NCI-H748 treated with DMSO at 0.1 percent for 48 hours (cell line): ENCODE measurements around the gene KIRREL3.
A peak's percentile ranks its signal among the peaks of the same experiment; 100 is the strongest.

ENCODE experiments used
- DNase-seq: peaks from one replicate; lab custom pipeline; 2025; lab: John Stamatoyannopoulos, UW

KIRREL3 gene

DNA sequence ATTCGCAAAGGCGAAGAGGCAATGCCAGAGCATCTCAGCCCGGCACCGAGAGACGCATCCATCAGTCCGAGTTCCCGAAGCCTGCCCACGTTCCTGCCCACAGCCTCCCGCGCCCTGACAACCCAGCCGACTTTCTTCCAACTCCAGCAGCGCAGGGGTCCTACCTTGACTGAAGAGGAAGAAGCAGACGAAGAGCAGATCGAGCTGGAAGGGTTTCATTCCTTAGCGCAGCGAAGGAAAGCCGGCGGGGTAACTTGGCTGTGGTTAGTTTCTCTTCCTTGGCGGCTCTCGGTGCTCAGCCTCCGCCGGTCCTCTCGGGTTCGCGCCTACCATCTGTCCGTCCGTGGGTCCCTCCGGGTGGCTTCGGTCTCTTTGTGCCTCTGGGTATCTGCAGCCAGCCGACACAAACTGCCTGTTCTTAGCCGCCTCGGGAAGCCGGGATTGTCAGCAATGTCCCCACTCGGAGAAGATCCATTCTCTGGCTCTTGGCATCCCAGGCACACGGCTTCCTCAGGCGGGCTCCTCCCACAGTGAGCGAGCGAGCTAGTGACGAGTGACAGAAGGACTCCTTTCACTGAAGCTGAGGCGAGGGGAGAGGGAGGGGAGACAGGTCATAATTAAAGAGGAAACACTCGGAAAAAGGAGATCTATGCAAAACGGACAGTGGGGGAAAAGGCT, at the start of gene KIRREL3:
TSS of gene KIRREL3 (minus strand) at position 480 of the 678 bp plus-strand sequence.
- DNase-seq, result peak; percentile 22

DNA sequence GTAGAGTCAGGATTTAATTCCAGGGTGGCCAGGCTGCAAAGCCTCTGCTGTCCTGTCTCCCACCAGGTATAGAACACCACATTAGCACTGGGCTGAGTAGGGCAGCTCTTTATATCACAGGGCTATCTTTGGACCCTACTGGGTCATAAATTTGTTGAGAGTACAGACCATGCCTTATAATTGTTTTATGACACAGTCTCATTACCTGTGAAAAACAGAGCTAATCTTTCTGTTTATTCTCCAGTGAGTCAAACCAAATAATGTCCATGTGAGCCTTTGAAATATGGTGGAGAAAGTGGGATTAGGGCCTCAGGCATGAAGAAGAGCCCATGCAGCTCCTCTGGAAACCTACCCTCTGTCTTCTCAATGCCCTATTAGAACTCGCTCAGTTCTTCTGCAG, 49.6 kb upstream of the KIRREL3 start:
- DNase-seq, result no peak

DNA sequence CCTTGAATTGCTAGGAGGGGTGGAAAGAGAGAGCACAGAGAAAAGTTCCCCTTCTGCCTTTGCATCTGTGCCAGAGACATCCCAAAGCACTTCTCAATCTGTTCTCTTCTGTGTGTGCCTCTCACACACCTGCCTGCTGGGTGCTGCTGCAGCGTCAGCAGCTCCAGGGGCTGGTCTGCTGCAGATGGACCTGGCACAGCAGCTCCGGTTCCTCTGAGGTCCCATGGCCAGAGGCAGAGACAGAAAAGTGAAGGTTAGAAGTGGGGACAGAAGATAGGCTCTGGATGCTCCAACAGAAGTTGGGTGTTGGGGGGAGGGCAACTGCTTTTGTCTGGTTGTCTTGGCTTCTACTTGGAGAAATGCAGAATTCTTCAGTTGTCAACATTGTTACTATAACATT, 48.9 kb upstream of the KIRREL3 start:
- DNase-seq, result no peak

DNA sequence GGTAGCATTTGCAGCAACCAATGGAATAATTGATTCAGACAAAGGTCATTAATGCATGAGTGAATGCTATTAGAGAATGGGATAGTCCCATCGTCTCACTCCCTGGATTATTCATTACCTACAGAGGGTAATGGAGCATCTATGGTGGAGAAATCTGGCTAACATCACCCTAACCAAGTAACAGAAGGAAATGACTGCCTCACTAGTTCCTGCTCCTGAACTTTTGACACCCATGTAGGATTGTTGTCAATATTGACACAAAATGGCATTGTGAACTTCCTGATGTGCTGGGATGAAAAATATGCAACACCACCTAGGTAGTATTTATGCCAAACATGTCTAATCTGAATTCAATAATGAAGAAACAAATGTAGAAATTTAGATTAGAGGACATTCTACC, 44.0 kb upstream of the KIRREL3 start:
- no peak for DNase-seq

DNA sequence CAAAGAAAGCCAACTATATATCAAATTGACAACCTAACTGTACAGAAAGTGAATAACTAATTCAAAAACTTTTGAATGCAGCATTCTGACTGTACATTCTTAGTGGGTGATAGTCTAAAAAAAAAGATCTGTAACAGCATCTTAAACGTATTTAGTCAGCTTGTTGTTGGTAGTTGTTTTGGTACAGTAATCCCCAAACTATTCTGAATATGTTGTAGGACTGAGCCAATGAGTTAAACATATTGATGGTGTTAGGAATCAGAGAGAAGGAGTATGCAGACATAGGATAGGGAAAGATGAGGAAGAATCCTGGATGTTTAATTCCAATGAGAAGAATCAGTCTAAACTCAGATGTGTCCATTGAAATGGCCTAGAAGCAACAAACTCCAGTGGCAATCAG, 41.9 kb upstream of the KIRREL3 start:
- DNase-seq, result no peak

DNA sequence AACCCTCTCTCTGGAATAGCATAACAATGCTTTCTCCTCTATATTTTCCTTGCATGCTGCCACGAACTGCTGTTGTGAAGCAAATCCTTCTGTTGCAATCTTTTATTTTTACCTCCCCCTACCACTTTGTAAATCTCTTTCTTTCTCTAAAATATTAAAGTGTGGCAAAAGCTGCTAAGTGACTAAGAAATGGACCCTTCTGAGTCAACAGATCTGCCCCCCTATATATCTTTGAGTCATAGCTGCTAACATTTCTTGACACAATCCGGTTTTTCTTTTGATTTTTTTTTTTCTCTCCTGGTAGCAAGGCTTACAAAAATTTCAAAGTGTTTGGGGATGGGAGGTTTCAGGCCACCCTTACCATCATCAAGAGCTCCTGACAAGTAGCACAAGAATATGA, 39.0 kb upstream of the KIRREL3 start:
- no peak for DNase-seq

DNA sequence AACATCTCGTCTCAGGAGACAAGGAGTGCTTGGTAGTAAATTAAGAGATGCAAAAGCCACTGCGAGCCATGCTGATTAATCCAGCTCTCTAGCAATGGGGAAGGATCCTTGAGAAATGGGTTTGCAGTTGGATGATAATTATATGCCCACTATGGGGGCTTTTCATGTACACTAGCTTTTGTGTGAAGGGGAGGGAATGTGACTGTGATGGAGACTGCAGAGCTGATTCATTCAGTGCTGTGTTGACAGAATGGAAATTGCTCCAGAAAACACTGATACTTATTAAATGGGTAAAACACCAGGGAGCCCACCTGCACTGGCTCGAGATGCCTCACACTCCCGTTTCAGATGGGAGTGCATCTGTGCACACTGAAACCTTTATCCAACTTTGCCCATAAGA, 37.0 kb upstream of the KIRREL3 start:
- peak; percentile 65 for DNase-seq

DNA sequence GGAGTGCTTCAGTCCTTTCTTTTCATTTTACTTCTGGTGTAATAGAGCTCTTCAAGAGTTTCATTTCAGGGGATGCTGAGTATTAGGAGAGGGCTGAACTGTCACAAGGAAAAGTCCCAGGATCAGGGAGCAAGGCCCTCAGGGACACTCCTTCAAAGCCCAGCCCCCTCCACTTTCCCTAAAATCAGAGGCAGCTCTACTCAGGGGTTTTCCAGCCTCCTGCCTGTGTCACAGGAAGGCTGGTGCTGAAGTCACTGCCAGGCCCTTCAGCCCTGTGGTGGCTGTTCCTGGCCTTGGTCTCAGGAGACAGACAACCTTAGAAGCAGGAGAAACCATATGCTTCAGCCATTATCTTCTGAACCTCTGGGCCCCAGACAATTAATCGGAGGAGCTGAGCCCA, 36.4 kb upstream of the KIRREL3 start:
- no peak for DNase-seq

DNA sequence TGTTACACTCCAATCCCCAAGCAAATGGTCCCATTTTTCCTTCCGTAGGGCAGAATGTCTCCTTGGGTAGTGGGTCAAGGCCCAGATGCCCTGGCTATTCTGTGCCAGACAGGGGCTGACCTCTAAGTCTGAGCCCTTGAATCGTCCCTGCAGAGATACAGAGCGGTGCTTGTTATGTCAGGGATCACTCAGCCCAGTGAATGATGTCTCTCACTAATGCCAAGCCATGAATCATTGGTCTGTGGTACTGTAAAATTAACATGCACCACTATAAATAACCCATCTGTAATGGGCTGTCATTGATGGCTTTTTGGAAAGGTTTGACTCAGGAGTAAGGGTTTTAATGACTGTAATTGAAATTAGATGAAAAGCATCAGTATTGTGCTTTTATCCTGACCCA, 35.3 kb upstream of the KIRREL3 start:
- no peak for DNase-seq

DNA sequence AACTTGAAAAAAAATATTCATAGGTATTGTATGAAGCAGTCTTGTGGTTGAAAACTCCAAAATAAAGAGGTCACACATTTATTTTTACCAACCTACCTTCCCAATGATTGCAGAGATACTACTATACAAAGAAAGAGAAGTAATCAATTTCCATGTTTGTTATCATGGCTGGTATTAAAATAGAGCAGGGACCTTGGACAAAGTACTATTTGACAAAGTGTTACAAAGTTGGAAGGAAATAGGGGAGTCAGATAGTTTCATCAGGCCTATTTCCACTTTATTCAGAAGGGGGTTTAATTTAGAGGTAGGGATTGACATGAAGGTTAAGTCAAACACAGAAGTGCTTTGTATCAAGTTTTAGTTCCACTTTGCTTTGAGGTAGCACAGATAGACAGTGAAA, 34.4 kb upstream of the KIRREL3 start:
- no peak for DNase-seq

DNA sequence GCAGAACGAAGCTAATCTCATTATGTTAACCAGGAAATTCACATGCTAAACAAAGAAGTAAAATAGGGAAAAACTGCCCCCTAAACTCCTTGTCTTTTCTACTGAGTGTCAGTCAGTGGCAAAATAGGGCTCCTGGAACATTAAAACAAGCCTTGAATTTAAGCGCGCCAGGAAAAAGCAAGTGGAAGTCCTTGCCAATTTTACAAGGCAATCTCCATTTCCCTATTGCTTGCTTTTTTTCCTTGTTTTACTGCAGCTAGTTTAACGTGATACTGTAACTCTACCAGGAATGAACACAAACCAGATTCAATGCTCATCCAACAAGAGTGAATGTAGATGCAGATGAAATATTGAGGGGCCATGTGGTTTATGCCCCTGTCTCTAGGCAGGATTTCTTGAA, 28.1 kb upstream of the KIRREL3 start:
- DNase-seq, result no peak

DNA sequence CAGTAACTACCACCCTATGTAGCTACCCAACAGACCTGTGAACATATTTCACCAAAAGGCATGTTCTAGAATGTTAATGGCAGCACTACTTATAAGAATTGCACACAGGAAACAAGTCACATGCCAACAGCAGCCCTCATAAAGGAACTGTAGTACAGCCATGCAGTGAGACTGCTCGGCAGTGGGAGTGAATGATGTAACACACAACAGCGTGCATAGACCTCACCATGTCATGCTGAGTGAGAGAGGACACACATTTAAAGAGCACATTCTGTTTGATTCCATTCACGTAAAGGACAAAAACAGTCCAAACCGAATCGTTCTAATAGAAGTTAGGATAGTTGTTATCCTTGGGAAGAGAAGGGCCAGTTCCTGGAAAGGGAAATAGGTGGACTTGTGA, 27.2 kb upstream of the KIRREL3 start:
- peak; percentile 35 for DNase-seq

DNA sequence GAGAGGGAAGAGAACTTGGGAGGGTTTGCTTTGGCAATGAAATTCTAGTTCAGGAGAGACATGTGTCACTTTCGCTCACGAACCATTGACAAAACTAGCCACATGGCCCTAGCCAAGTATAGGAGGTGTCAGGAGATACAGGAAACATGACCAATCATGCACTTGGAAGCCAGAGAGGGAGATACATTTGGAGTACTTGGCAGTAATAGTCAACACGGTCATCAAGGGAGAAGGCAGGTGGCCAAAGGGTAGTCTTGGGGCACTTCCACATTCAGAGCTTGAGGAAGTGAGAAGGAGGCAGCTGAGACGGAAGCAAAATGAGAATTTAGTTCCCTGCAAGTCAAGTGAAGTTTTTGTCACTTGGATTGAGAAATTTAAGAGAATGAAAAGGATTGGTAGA, 26.4 kb upstream of the KIRREL3 start:
- DNase-seq, result no peak

DNA sequence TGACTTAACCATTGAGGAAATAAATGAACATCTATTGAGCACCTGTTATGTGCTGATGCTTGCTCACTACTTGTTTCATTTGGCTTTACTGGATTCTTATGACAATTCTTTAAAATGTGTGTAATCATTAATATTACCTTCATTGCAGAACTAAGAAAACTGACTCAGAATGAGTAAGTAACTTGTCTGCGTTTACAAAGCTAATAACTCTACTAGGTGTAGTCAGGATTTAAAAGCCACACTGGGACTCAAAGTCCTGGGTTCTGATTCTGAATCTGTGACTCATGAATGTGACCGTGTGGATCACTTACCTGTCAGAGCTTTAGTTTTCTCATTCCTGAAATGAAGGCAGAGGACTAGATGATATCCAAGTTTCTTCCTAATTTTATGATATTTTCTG, 23.4 kb upstream of the KIRREL3 start:
- no peak for DNase-seq

DNA sequence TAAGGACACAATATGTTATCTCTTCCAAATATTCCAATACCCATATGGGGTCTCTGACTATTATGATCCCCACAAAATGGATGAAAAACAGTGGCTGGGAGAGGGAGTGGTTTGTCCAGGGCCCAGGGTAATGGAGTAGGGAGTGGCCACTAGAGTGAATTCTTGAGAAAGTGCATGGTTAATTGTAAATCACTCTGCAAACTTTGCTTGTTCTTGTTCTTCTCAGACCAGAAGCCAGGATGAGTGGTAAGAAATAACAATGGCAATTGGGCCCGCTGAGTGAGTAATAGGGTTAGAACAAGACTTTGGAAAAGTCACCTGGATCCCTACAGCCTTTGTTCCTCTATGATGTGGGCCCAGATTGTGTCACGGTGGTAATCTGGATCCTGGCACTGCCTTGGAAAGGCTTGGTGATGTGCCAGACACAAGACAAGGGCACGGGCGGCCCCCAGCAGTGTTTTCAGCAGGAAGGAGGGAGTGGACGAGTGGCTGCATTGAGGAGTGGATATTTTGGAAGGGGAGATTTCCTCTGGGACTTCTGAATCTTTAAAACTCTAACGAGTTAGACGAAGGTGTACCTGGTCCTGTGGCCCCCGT, 18.2 kb upstream of the KIRREL3 start:
- DNase-seq, result no peak

DNA sequence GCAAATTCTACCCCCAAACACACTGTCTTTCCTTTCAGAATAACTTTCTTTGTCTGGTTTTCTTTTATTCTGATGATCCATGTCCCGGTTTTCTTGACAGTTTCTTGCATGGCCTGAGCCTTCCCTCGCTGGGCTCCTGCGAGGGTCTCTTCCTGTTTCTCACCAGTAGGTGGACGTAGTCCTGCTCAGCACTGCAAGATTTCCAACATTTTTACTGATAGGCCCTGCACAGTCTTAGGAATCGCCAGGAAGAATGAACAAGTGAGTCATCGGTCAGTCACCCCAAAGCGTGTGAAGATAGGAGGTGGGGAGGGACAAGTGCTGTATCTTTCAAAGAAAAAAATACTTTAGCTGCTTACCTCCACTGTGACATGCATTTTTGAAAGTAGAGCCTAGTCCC, 16.9 kb upstream of the KIRREL3 start:
- DNase-seq, result no peak

DNA sequence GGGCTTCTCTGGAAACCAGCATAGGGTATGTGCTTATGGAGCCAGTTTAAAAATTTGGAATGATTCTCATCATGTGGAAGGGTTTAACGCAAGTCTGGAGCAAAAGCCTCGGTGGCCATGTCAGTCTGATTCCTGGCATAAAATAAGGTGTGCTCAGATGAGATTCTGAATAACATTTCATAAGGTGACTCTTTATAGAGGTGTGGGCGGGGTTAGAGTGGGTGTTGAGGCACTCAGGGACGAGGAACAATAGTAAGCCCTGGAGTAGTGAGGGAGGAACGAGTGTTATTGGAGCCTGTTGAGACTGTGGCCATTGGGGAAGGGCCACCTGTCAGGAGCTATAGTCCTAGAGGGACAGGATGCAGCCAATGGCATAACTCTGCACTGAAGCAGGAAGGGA, 13.0 kb upstream of the KIRREL3 start:
- no peak for DNase-seq

DNA sequence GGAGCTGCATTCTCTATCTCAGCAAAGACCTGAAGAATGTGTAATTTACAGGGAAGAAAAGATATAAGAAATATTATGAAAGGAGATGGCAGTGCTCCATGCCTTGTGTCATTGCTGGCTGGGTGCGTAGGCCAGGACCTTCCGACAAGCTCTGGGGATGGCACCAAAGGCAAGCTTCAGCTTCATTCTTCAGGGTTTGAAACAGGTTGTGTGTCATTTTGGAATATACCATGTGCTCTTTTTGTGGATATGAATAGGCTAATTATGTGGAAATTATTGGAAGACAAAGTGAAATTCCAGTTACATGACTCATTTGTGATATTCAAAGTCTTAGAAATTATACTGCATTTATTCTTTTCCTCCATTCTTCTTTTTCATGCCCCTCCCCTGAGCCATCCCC, 5.7 kb upstream of the KIRREL3 start:
- DNase-seq, result no peak

DNA sequence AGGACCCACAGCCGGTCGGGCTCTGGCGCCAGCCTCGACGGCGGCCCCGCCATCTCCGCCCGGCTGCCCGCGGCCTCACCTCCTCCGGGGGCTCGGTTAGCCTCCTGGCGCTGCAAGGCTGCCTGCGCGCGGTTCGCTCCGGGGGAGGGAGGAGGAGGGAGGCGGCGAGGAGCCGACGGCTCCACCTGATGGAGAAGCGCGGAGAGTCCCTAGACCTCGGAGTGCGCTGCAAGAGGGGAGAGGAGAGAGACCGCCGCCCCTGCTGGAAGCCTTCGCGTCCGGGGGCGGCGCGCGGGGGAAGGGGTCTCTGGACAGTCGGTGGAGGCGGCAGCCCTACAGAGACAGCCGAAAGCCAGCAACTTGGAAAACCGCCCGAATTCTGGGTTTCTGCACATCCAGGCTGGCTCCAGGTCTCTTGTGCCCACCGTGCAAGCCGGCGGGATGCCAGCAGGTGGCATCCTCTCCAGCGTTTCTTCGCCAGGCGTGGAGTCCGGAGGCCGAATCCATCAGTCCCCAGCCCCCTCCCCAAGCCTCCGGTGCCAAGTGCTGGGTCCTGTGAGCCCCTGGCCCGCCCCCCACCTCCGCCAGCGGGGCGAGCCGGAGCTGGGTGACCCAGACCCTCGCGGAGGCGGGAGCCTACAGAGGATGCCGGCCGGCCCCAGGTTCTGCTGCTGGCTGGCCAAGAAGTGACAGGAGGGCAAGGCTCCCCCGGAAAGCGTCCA, 2.9 kb upstream of the KIRREL3 start:
- DNase-seq, result peak; percentile 52

DNA sequence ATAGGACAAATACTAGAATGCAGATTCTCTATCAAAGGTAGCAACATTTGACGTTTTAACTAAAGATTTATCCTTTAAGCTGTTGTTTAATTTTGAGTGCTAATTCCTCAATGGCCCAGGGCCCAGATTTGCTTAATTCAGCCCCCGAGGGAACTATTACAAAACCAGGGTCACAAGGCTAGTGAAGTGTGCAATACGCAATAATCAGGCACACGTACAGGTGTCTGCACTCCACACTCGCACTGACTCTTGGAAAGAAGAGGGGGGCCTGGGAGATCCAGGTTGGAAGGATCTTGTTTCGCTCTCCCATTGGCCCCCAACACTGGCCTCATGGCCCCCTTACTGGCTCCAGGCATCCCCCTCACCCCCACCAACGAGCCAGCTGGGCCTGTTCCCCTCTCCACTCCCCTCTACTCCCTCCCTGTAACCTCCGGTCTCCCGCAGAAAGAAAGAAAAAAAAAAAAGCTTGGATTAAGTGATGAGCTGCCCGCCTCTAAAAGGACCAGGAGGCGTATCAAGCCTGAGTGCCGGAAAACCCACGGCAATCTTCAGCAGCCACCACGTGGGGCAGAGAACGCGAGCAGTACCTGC, 2.2 kb upstream of the KIRREL3 start:
- DNase-seq, result no peak

DNA sequence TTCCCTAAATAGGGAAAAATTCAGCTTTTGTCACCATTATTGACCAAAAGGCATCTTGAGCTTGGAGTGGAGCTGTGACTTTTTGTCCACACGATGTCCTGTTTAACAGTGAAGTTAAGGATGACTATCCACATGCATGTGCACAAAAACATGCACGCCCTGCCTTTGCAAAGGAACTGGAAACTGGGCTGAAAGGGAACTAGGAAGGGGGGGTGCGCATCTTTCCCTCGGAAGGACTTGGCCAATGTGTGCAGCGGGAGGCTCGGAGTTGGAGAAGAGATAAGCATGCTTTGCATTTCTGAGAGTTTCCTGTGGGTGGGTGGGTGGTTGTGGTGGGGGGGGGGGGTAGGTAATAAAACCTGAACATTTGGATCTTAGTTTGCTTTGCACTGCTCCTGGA, 411 bp upstream of the KIRREL3 start:
- no peak for DNase-seq

DNA sequence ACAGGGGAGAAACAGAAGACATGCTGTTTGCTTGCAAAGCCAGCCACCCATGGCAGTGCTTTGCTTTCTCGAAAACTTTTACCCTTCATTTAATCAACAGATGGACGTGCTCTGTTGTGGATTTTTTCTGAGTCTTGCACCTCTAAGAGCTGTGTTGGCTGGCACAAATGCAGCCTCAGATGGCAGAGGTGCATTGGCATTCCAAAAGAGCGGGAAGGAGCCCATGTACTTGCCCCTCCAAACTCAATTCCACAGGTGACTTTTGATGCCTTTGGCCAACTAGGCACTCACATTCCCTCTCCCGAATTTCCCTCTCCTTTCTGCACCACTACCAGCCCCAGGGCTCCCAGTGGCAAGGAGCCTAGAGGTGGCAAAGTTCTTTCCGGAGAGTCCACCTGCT, 1.2 kb downstream of the KIRREL3 start:
- DNase-seq, result no peak

DNA sequence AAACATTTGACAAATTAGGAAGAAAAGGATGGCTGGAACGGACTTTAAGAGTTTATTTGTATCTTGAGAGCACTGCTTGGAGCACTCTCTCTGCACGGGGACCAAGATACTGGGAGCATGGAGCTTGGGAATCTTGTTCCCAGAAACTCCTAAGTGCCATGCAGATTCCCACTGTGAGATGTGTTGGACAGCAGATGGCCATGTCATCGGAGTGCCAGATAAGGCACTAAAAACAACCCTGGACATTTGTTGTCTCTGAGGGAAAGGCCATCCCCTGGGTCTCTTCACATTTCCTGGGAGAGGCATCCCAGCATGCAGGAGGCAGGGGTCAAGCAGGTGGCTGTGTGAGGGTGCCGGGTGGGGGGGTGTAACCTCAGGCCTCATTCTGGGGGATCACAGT, 2.9 kb downstream of the KIRREL3 start:
- DNase-seq, result no peak
